HG03571 (cell line): Measurements from ENCODE around the gene MDM1.
A peak's percentile ranks its signal among the peaks of the same experiment; 100 is the strongest.

Source experiments
- ATAC-seq: cut with Tn5 transposase; IDR thresholded peaks from one replicate; pipeline ENCODE4 v1.9.1; 2021; ENCODE audit not compliant: unreplicated experiment

The MDM1 gene, protein sequence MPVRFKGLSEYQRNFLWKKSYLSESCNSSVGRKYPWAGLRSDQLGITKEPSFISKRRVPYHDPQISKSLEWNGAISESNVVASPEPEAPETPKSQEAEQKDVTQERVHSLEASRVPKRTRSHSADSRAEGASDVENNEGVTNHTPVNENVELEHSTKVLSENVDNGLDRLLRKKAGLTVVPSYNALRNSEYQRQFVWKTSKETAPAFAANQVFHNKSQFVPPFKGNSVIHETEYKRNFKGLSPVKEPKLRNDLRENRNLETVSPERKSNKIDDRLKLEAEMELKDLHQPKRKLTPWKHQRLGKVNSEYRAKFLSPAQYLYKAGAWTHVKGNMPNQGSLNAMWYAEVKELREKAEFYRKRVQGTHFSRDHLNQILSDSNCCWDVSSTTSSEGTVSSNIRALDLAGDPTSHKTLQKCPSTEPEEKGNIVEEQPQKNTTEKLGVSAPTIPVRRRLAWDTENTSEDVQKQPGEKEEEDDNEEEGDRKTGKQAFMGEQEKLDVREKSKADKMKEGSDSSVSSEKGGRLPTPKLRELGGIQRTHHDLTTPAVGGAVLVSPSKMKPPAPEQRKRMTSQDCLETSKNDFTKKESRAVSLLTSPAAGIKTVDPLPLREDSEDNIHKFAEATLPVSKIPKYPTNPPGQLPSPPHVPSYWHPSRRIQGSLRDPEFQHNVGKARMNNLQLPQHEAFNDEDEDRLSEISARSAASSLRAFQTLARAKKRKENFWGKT

DNA sequence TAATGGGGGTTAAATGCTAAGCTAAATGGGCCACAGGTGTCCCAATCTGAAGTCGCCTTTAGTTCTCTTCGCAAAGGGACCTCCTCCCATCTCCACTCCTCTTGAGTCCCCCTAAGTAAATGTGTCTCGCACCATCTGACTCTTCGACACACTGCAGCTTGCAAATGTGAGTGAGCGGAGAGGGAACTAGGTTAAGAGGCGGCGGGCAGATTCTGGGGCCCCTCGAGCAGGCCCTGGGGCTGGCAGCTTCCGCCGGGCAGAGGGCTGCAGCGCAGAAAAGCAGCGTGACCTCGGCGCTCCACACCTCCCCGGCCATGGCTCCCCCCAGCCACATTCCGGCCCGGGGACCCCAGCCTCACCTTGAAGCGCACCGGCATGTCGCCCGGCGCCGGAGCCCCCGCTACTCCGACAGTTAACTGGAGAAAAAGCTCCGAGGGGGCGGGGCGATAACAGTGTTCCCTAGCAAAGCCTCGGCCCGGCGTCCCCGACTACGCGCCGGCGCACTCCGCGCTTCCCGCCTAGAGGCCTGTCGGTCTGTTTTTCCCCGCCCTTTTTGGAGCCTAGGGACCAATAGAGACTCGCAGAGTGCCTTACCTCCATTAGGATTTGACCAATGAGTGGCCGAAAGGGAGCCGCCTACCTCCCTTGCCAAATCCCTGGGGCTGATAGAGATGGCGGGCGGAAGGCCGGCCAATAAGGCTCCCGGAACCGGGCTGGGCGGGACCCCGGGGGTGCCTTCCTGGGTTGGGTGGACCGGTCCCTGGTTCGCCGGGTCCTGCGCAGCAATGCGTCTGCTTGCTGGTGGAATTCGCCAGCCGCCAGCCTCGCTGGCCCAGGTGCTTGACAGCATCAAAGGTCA, at the start of gene MDM1:
MDM1 (minus strand) TSS at position 494 of the 859 bp plus-strand sequence; CDS start at position 377, 117 bp downstream.
- ATAC-seq, result peak; percentile 99

DNA sequence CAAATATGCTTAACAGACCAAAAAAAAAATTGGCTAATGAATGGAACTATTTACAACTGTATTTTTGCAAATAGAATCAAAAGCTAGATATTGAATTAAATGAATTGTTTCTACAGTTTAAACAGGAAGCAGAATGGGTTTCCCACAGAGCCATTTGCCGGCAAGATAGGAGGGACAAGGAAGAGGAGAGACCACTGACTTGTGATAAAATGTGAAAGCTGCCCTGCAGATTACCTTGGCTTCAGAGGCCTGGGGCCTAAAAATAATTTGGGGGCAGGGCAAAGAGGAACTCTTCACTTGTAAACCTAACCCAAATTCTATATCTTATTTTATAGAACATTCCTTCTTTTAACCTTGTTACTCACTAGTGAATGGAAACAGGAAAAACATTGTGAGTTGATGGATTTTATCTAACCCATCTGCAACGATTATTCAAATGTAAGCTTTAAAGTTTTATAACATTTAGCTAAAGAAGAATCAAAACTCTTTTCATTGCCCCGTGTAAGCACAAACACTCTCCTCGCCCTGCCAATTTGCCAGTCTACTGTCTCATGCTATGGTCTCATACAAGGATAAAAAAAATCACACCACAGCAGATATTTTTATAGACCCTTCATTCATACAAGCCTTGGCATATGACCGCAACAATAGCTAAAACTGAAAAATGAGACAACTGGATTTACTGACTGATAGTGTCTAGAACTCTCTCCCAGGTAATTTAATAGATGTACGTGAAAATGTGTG, 49.5 kb upstream of the MDM1 start:
- no peak for ATAC-seq

DNA sequence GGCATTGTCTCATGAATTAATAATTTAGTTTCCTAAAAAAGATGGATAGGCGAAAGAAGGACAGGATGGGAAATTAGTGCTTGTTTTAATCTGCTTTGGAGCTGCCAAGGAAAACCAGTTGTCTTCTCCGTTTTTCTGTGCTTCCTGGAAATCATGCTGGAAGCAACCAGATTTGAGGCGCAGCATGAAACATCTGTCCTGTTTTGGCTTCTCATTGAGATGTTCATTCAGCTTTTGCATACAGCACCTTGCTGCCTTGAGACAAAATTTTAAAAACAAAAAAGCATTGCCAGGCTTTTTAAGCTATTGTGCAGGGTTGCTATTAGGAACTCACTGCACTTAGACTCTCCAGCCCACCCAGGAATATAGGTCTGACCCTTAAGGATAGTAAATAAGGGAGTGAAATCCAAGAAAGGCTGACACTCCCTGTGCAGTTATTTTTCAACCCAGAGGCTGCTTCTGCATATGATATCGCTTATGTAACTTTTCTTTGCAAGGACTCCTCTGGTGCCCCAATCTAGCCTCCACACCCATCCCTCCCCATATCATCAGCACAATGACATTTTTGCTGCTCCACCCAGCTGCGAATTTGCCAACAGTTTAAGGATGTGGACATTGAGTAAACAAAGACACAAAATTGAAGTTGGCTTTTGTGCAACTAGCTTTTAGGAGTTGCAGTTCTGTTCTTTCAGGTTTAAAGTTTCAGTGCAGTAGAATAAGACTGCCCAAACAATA, 46.9 kb upstream of the MDM1 start:
- ATAC-seq, result no peak

DNA sequence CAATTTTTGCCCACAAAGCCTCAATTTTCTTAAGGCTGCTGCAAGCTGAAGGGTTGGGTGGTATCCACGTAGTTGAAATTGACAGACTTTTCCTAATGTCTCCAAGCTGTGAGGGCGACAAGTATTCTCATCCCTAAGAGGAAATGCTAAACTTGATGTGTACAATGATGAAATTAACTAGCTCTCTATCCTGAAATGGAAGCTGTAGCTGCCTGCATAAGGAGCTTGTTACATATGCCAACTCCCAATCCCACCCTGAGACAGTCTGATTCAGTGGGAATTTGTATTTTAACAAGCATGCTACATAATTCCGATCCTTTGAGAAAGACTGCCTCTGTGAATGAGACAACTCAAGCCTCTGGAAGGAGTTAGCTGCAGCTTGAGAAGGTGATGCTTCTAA, 45.7 kb upstream of the MDM1 start:
- ATAC-seq, result no peak

DNA sequence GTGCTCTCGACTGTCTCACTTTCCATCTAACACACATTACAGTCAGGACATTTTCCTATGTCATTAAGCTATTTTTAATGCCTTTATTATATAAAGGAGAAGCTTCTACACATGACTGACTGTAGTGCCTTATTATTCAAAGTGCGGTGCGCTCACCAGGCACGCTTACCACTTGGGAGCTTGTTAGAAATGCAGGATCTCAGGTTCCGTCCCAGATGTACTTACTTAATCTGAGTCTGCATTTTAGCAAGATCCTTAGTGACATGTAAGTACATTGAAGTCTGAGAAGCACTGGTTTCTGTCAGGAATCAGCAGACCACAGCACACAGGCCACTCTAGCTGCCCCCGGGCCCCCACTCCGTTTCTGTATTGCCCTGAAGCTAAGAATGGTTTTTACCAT, 44.7 kb upstream of the MDM1 start:
- ATAC-seq, result no peak

DNA sequence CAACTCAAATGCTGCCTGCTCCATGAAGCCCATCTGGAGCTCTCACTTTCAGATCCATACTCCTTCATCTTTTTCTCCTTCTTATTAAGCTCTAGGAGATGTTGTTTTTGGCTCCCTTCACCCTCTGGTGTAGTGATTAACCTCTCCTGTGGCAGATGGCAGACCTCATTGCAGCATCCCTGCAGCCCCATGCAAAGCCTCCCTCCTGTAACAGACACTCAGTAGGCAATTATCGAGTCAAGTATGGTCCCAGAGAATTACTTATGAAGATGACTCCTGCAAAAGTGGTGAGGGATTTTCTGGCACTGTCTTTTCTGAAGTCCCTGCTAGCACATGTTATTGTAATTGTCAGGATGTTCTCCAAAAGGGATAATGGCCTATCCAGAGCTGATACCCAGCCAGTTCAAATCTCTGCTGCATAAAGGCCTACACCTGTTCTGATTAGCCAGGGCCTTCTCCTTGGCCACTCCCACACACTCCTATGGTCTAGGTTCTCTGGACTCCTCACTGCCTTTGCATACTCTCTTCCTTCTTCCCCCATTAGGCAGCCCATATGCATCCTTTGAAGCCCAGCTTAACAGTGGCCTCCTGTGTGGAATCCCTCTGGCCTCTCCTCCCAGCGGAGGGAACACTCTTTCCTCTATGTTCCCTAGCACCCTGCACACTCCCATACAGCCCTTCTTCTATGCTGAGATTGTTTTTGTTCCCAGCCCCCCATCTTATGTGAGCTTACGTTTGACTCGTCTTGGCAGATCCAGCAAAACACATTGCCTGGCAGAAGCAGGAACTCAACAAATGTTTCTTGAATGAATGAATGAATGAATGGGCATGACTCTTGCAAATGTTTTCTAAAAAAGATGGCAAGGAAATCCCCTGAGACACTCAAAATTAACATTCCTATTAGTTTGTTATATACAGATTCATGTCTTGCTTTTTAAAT, 43.9 kb upstream of the MDM1 start:
- no peak for ATAC-seq

DNA sequence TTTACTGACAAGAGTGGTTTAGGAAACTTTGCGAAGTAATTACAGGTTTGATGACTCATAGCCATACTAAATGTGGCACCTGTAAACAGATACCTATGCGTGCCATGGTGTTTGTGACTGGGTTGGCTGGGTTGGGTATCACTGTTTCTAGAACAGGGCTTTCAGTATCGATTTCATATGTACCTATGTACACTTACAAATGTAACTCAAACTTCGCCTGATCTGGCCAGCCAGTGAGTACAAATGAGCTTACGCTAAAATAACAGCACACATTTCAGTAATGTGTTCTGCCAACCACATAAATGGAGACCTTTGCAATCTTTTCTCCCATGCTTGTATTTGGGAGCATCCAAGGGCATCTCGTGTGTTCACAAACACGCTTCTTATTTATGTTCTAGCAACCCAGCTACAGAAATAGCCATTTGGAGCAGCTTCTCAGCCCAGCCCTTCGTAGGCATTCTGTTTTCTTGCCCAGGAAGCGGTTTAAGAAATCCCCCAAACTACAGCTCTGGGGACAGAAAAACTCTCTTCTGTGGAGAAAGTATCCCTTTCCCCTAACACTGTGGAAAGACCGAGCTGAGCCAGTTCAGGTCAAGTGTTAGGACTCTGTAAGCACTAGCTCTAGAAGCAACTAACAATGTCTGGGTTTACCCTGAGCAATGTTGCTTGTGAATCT, 42.3 kb upstream of the MDM1 start:
- peak; percentile 97 for ATAC-seq

DNA sequence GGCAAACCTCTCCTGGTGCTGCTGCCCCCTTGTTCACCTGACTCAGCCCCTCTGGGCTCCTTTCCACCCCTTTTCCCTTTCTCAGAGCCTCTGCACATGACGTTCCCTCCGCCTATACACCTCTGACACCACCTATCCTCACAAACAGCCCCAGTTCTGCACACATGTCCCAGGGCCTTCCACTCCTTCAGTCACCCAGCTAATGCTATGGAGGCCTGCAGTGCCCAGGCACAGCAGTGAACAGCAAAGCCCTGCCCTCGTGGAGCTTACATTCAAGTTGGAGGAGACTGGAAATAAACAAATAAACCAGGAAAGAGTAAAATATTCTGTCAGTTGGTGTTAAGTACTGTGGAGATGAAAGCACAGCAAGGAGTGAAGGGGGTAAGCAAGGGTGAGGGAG, 38.5 kb upstream of the MDM1 start:
- ATAC-seq, result no peak

DNA sequence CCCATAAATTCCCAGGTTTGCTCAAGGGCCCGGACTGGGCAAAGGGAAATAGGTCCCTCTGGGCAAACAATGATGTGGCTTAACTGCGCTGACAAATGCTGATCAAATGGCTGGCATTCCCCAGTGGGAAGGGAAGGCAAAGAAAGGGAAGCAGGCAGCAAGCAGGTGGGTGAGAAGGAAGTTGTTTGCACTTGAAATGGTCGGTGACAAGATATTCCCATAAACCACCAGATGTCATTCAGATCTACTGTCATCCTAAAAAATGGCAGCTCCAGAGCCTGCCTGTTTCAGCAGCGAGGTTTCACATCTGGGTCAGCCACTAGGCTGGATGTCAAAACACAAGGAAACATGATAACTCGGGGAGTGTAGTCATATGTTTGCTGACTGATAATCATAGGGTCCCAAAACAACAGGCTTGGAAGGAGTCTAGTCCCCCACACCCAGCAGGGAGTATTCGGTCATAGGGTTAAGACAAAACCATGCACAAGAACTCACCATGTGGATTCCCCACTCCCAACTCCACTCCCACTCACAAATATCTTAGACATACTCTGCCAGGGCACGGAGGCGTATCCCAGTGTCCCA, 37.9 kb upstream of the MDM1 start:
- no peak for ATAC-seq

DNA sequence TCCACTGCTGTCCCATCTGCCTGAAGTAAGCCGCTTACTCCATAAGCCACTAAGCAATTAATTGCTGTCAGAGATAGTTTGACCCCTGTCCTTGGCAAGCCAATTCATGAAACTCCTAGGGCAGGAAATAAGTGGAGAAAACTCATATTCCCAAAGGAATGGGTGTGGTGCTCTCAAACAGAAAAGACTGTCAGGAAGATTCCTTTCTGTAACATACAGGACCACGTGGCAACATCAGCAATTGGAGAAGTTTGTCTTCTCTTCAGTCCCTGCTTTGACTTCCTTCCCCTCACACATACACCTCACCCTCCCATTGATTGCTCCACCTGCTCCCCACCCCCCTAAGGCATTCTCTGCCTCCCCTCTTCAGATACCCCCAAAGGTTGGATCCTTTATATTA, 36.2 kb upstream of the MDM1 start:
- no peak for ATAC-seq

DNA sequence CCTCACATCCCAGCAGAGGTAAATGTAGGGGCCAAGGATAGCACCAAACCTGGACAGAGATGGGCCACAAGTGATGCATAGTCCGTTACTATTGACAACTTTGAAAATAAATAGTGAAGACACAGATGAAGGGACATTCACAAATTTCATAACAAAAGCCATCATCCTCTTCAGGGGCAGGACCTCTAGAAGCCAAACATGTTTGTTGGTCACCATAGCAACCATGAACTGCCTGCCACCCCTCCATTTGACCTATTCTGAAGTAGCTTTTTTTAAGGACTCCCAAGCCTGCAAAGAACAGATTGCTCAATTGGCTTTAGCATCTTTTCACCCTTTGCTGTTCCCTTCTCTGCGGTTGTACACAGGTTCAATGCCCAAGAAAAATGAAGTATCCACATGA, 35.7 kb upstream of the MDM1 start:
- ATAC-seq, result no peak

DNA sequence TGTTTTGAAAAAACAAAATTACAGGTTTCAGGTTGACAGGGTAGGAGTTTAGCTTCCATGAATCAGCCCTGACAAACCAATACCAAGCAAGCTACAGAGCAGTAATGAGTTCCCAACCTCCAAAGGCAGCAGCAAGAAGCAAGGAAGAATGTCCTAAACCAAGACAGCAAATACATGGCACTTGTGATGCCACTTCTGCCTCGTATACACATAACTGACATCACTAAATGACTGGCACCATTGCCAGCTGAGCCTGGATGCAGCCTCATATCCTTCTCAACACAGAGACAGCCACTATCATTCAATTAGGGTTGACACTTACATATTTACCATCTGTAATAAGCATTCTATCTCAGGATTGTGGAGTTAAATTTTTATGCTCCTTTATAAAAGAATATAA, 35.0 kb upstream of the MDM1 start:
- ATAC-seq, result no peak

DNA sequence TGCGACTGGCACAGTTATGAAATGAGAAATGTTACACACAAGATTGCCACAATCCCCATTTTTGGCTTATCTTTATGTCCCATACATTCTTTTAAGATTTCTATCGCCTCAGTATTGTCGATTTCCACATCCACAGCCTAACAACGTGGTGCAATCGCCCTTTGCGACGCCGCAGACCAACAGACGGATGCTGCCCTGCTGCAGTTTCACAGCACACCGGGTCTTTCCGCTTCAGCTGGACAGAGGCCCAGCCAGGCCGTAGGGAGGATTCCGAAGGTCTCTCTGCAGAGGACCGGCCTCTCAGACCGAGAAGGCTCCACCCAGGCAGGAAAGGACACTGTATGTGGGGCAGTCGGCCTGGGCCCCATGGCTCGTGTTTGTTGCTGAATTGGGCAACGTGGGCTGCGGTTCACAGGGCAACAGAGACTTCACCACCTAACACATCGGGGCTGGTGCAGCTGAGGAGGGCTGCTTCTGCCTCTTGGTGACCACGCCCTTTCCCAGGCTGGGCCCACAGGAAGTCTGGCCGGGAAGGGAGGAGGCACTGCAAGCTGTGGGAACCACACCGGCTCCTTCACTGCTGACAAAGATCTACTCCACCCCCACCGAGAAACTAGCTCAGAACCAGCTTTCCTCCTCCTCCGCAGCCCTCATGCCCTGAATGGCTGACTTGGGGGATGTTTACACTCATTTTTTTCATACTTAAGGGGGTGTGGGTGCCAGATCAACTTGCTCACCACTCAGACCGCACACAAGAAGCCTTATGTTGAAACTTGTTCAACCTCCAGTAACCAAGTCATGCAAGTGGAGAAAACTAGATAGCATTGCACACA, 32.9 kb upstream of the MDM1 start:
- ATAC-seq, result peak; percentile 75

DNA sequence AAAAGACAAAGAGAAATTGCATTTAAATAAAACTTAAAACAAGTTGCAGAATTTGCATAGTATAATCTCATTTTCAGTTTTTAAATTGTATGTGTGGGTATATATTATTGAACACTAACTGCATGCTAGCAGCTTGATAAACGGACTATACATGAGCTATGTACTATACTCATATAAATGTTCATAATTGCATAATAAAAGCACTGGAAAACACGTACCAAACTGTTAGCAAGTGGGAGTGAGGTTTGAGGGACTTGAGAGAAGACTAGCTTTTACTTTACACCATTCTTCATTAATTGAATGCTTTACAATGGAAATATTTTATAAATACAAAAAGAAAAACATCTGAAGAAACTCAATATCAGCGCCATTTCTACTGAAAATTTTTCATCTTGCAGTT, 32.2 kb upstream of the MDM1 start:
- ATAC-seq, result no peak

DNA sequence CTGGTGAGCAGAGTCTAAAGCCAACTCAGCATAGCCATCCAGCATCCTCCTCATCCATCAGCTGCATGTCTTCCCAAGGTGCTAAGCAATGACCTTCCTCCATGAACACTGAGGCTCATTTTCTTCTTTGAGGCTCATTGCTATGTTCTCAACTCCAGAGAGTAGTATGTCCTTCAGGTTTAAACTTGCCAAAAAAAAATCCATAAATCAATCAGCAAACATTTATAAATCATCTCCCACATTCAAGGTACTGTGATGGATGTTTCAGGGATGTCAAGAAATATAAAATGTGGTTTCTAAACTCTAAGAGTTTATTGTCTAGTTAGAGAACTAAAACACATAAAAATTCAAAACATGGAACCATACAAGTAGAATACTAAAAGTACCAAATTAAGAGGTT, 29.8 kb upstream of the MDM1 start:
- ATAC-seq, result no peak

DNA sequence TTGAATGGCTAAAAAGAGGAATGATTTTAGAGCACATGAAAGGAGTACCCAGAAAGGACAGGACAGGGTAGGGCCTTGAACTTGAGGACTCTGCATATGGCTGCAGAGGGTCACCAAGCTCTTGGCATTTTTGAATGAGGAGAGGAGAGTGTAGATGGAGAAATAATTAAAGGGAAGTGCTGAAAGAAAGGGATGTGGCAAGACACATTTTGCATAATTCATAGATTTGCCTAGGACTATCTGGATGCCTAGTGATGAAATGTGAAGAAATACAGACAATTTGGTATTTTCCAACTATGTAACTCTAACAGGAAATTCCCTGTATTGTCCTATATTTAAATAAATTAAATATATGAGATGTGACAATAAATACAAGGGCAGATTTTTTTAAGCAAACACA, 27.5 kb upstream of the MDM1 start:
- ATAC-seq, result no peak
